Suprapubic skin (tissue), 4 donors: Measurements from ENCODE around the gene R3HCC1L. TPM values are rescaled to one million over a fixed set of nuclear protein-coding genes. Genes with fewer than 3 reads are reported as not detected.

Experiments
- DNase-seq, 2 donors: peaks; one replicate each; pipeline ENCODE4 v3.0.0-alpha.2; 2019; ENCODE audit warnings: low spot score in 2 of 2
- H3K27ac ChIP-seq: fragments of 200-600 bp; sonication (generic); one replicate; pipeline ENCODE4 v1.5.1; 2019
- H3K27me3 ChIP-seq: fragments of 200-600 bp; sonication (generic); one replicate; pipeline ENCODE4 v1.5.1; 2019
- H3K36me3 ChIP-seq: fragments of 200-600 bp; sonication (generic); one replicate; pipeline ENCODE4 v1.5.1; 2019
- H3K4me1 ChIP-seq: fragments of 200-600 bp; sonication (generic); one replicate; pipeline ENCODE4 v1.5.1; 2019
- H3K4me3 ChIP-seq: fragments of 200-600 bp; sonication (generic); one replicate; pipeline ENCODE4 v1.5.1; 2019; ENCODE audit warnings: mild to moderate bottlenecking
- H3K9me3 ChIP-seq: fragments of 200-600 bp; sonication (generic); one replicate; pipeline ENCODE4 v1.5.1; 2019
- EP300 ChIP-seq: sonication (generic); formaldehyde crosslinking; IDR thresholded peaks from one replicate; pipeline ENCODE4 v1.6.1; 2017; ENCODE audit warnings: antibody characterized with exemption
- POLR2A ChIP-seq, 2 donors: fragments of 450-650 bp; IDR thresholded peaks; one replicate each; pipeline ENCODE4 v1.6.1; 2017; ENCODE audit warnings: antibody characterized with exemption in 2 of 2, mild to moderate bottlenecking in 2 of 2, moderate library complexity in 2 of 2
- POLR2AphosphoS5 ChIP-seq, 3 donors: sonication (generic); formaldehyde crosslinking; IDR thresholded peaks; one replicate each; pipeline ENCODE4 v1.6.1; 2017; ENCODE audit warnings: antibody characterized with exemption in 3 of 3
- WGBS: methylation state at CpG from one replicate; pipeline ENCODE4 v1.1.5; 2018; 5-methylcytosine and 5-hydroxymethylcytosine counted together
- total RNA-seq, 4 donors: library from RNA; depleted of rRNA; stranded (reverse); fragments of >200 nt; gene quantifications; one replicate each; pipeline ENCODE4 v1.1.0, GENCODE V29; 2016
- TF ChIP-seq, protein P1 (sequence below), 2 donors: fragments of 200-600 bp in 1 of 2; fragments of 450-650 bp in 1 of 2; sonication (generic) in 1 of 2; IDR thresholded peaks; one replicate each; pipeline ENCODE4 v1.5.1; 2016 to 2019; ENCODE audit warnings: antibody characterized with exemption in 2 of 2, mild to moderate bottlenecking in 1 of 2, moderate library complexity in 1 of 2

R3HCC1L gene
- total RNA-seq, 4 donors from 2014 or later, result 7.9 to 17.5 (median 9.7) TPM

DNA sequence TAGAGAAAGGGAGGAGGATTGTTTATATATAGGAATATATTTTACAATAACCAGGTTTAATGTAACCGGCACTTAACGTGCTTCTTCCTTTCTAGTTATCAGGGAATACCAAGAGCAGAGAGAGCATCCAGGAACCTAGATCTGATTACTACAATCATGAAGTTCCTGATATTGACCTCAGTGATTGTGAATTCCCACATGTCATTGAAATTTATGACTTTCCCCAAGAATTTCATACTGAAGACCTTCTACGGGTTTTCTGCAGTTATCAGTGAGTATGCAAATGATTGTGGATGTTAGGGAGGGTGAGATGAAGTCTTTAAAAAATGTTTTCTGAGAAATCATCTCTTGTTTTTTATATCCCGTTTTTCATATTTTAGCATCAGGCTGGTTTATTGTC, 97.0 kb downstream of the R3HCC1L start:
- no peak overlapping the region for H3K4me3 ChIP-seq

GRCh38 chr10:98235846-98236245, 101.4 kb downstream of the R3HCC1L start:
- Histone ChIP-seq H3K27ac (no peak overlapping the region), H3K36me3 (peaks cover 46% of the 10 kb centered on the region), H3K4me3 (no peak overlapping the region), H3K9me3 (no peaks in the 10 kb centered on the region), H3K4me1 (peaks cover 6% of the 10 kb centered on the region), H3K27me3 (no peaks in the 10 kb centered on the region)
- no peak for DNase-seq
- TF ChIP-seq, protein P1, sequence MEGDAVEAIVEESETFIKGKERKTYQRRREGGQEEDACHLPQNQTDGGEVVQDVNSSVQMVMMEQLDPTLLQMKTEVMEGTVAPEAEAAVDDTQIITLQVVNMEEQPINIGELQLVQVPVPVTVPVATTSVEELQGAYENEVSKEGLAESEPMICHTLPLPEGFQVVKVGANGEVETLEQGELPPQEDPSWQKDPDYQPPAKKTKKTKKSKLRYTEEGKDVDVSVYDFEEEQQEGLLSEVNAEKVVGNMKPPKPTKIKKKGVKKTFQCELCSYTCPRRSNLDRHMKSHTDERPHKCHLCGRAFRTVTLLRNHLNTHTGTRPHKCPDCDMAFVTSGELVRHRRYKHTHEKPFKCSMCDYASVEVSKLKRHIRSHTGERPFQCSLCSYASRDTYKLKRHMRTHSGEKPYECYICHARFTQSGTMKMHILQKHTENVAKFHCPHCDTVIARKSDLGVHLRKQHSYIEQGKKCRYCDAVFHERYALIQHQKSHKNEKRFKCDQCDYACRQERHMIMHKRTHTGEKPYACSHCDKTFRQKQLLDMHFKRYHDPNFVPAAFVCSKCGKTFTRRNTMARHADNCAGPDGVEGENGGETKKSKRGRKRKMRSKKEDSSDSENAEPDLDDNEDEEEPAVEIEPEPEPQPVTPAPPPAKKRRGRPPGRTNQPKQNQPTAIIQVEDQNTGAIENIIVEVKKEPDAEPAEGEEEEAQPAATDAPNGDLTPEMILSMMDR (IDR thresholded peaks at IDR 0.05), result no peak
- TF ChIP-seq POLR2AphosphoS5 (IDR thresholded peaks at IDR 0.05) (no peak), POLR2A (IDR thresholded peaks at IDR 0.05) (no peak), EP300 (no peak)
- WGBS, result 31% methylated on average over 5 of the region's 5 CpGs

More for the DNA sequence above, 97.0 kb downstream of the R3HCC1L start:
- Histone ChIP-seq H3K27ac (no peak overlapping the region), H3K9me3 (no peaks in the 10 kb centered on the region), H3K4me1 (peaks cover 6% of the 10 kb centered on the region), H3K27me3 (no peaks in the 10 kb centered on the region), H3K36me3 (peaks cover 22% of the 10 kb centered on the region)
- 97% methylated on average over 4 of the region's 4 CpGs for WGBS
- no peak for DNase-seq
- TF ChIP-seq EP300 (no peak), POLR2AphosphoS5 (IDR thresholded peaks at IDR 0.05) (no peak), POLR2A (IDR thresholded peaks at IDR 0.05) (no peak)
- TF ChIP-seq, protein P1 (IDR thresholded peaks at IDR 0.05), result no peak

GRCh38 chr10:98236862-98237261, 102.4 kb downstream of the R3HCC1L start:
- DNase-seq, result no peak
- Histone ChIP-seq H3K27me3 (no peaks in the 10 kb centered on the region), H3K27ac (no peak overlapping the region), H3K9me3 (no peaks in the 10 kb centered on the region), H3K4me1 (peaks cover 6% of the 10 kb centered on the region), H3K4me3 (no peak overlapping the region), H3K36me3 (peaks cover 39% of the 10 kb centered on the region)
- no peak for TF ChIP-seq EP300
- no peak for TF ChIP-seq POLR2A (IDR thresholded peaks at IDR 0.05)
- TF ChIP-seq POLR2AphosphoS5 (IDR thresholded peaks at IDR 0.05), result no peak
- TF ChIP-seq, protein P1 (IDR thresholded peaks at IDR 0.05), result no peak
- 91% methylated on average over 5 of the region's 5 CpGs for WGBS

DNA sequence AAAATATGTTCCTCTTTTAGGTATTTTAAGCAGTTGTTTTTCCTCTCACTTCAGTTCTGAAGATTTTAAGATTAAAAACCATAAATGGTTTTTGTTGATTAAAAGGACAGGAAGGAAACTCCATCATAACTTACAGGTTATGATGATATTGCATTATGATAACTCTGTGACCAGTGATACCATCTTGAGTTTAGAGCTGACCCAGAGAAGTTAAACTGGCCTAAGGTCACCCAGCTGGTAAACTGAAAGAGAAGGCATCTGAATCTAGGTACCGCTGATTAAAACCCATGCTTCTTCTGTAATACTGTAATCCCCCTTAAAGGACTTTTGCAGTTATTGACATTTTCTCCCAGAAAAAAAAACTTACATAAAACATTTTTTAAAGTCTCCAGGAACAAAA, 103.9 kb downstream of the R3HCC1L start:
- Histone ChIP-seq H3K9me3 (no peaks in the 10 kb centered on the region), H3K36me3 (peaks cover 38% of the 10 kb centered on the region), H3K27me3 (no peaks in the 10 kb centered on the region), H3K4me1 (peaks cover 6% of the 10 kb centered on the region), H3K27ac (no peak overlapping the region), H3K4me3 (no peak overlapping the region)
- TF ChIP-seq EP300 (no peak), POLR2AphosphoS5 (IDR thresholded peaks at IDR 0.05) (no peak)
- WGBS, result 92% methylated on average over 1 of the region's 1 CpG
- no peak for DNase-seq

- 91% methylated on average over 3 of the region's 3 CpGs for WGBS
- H3K36me3 ChIP-seq, result peaks cover 52% of the 10 kb centered on the region
Observed at GRCh38 chr10:98240524-98240923, 106.1 kb downstream of the R3HCC1L start.

More at GRCh38 chr10:98240524-98240923, 106.1 kb downstream of the R3HCC1L start:
- Histone ChIP-seq H3K4me3 (no peak overlapping the region), H3K27ac (no peak overlapping the region), H3K27me3 (no peaks in the 10 kb centered on the region), H3K9me3 (no peaks in the 10 kb centered on the region), H3K4me1 (peaks cover 4% of the 10 kb centered on the region)
- TF ChIP-seq, protein P1 (IDR thresholded peaks at IDR 0.05), result no peak
- TF ChIP-seq POLR2A (IDR thresholded peaks at IDR 0.05) (no peak), POLR2AphosphoS5 (IDR thresholded peaks at IDR 0.05) (no peak)
- no peak for DNase-seq
